Panc1 (cell line): ENCODE results near the gene DOK5. TPM values are rescaled to one million over a fixed set of nuclear protein-coding genes. Genes with fewer than 3 reads are reported as not detected.

Experiments used
- ATAC-seq: fragments of 200-7000 bp; cut with Tn5 transposase; 2 replicates; pipeline ENCODE4 v1.9.1; 2020; ENCODE audit warnings: mild to moderate bottlenecking, moderate library complexity
- BruUV-seq: library from RNA; stranded (reverse); fragments of 400-500 nt; replicated peaks from 2 replicates; lab custom pipeline; 2021; lab: Mats Ljungman, UMichigan
- CTCF ChIA-PET: fragments of 300-600 bp; sonication (Branson Sonifier 250); formaldehyde crosslinking; loops from one replicate; lab custom pipeline; 2022; ENCODE audit warnings: antibody characterized with exemption; lab: Charles Lee
- POLR2A ChIA-PET: fragments of 300-600 bp; sonication (Branson Sonifier 250); formaldehyde crosslinking; loops from one replicate; lab custom pipeline; 2022; ENCODE audit warnings: antibody characterized with exemption; lab: Charles Lee
- DNase-seq: peaks from one replicate; pipeline ENCODE4 v3.0.0-alpha.2; 2010; ENCODE audit warnings: low read depth, low spot score
- H3K27ac ChIP-seq: 2 replicates; pipeline ENCODE4 v1.5.1; 2011; ENCODE audit warnings: mild to moderate bottlenecking, low read length, inconsistent platforms
- H3K27me3 ChIP-seq: fragments of 200-500 bp; sonication (Bioruptor generic); 2 replicates; pipeline ENCODE4 v1.6.0; 2014; ENCODE audit warnings: low read length, inconsistent platforms; ENCODE audit not compliant: control insufficient read depth, insufficient read depth
- H3K36me3 ChIP-seq: fragments of 200-500 bp; sonication (Bioruptor generic); 2 replicates; pipeline ENCODE4 v1.5.1; 2014; ENCODE audit warnings: inconsistent platforms, mild to moderate bottlenecking, low read length, moderate library complexity; ENCODE audit not compliant: control insufficient read depth, insufficient read depth
- H3K4me1 ChIP-seq: 2 replicates; pipeline ENCODE4 v1.5.1; 2011; ENCODE audit warnings: inconsistent platforms, mild to moderate bottlenecking, low read length, moderate library complexity; ENCODE audit not compliant: control insufficient read depth, insufficient read depth
- H3K4me3 ChIP-seq, 2 experiments: 2 replicates each; pipeline ENCODE4 v1.5.1; 2011 to 2012; ENCODE audit warnings: low read depth in 2 of 2, low read length in 2 of 2, mild to moderate bottlenecking in 2 of 2, inconsistent platforms in 1 of 2, moderate library complexity in 1 of 2
- H3K9me3 ChIP-seq: fragments of 200-500 bp; sonication (Bioruptor generic); 2 replicates; pipeline ENCODE4 v1.5.1; 2014; ENCODE audit warnings: low read depth, mild to moderate bottlenecking, inconsistent platforms, low read length, moderate library complexity; ENCODE audit not compliant: control insufficient read depth, insufficient read depth
- POLR2AphosphoS5 ChIP-seq: IDR thresholded peaks from 2 replicates; pipeline ENCODE4 v1.6.1; 2012; ENCODE audit warnings: mild to moderate bottlenecking, low read depth, low read length, moderate library complexity
- SIN3A ChIP-seq: IDR thresholded peaks from 2 replicates; pipeline ENCODE4 v1.6.1; 2012; ENCODE audit warnings: low read depth, mild to moderate bottlenecking, low read length, moderate library complexity, borderline replicate concordance; ENCODE audit not compliant: insufficient read depth
- TCF7L2 ChIP-seq: IDR thresholded peaks from 2 replicates; pipeline ENCODE4 v1.6.1; 2011; ENCODE audit warnings: mild to moderate bottlenecking, low read depth, low read length, inconsistent platforms
- in situ Hi-C: cut with HindIII; loops from 2 replicates; pipeline ENCODE4 v1.10.0; 2016; ENCODE audit warnings: low sequenced_read_pairs, low pct_unique_long_range_greater_than_20kb
- intact Hi-C: fragments of 100-400 bp; cut with micrococcal nuclease; formaldehyde crosslinking; loops from one replicate; pipeline ENCODE4 v1.10.0; 2022; ENCODE audit not compliant: unreplicated experiment
- total RNA-seq: library from RNA; stranded (reverse); gene quantifications from one replicate; pipeline ENCODE4 v1.2.1, GENCODE V29; 2021; ENCODE audit not compliant: unreplicated experiment
- TF ChIP-seq, protein P1 (sequence below), 2 experiments: IDR thresholded peaks; 2 replicates each; pipeline ENCODE4 v1.6.1; 2011 to 2012; ENCODE audit warnings: low read depth in 2 of 2, control low read depth in 1 of 2, low read length in 1 of 2, mild to moderate bottlenecking in 1 of 2, moderate library complexity in 1 of 2; ENCODE audit not compliant: insufficient read depth in 1 of 2
- TF ChIP-seq, protein P2 (sequence below): fragments of 450-650 bp; IDR thresholded peaks from 2 replicates; pipeline ENCODE4 v1.5.1; 2017; ENCODE audit warnings: mild to moderate bottlenecking

The DOK5 gene
- total RNA-seq, 1 experiment from 2014 or later: 0.18 TPM

DNA sequence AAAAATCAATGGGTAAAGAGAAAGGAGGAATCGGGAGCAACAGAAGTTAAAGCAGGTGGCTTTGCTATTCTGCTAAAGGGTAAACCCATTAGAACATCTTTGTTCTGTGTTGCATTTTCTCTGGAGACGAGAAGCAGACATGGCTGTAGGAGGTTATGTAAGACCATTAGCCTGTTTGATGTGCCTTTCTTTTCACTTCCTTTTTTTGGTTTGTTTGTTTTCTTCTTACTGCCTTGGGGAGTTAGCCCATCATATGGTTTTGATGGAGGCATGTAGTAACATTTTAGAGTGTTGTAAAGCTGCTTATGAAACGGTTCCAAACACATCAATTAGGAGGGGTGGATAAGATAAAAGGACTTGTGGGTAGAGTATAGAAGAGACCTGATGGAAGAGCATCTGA is 131.0 kb downstream of the DOK5 start:
- no peak overlapping the region for H3K4me3 ChIP-seq
- H3K36me3 ChIP-seq: no peaks in the 10 kb centered on the region
- POLR2A ChIA-PET: no interaction called here
- ATAC-seq (no peak), DNase-seq (no peak)
- H3K27me3 ChIP-seq: no peaks in the 10 kb centered on the region; the same call in 1 of the 2 replicates
- TF ChIP-seq, protein P1, sequence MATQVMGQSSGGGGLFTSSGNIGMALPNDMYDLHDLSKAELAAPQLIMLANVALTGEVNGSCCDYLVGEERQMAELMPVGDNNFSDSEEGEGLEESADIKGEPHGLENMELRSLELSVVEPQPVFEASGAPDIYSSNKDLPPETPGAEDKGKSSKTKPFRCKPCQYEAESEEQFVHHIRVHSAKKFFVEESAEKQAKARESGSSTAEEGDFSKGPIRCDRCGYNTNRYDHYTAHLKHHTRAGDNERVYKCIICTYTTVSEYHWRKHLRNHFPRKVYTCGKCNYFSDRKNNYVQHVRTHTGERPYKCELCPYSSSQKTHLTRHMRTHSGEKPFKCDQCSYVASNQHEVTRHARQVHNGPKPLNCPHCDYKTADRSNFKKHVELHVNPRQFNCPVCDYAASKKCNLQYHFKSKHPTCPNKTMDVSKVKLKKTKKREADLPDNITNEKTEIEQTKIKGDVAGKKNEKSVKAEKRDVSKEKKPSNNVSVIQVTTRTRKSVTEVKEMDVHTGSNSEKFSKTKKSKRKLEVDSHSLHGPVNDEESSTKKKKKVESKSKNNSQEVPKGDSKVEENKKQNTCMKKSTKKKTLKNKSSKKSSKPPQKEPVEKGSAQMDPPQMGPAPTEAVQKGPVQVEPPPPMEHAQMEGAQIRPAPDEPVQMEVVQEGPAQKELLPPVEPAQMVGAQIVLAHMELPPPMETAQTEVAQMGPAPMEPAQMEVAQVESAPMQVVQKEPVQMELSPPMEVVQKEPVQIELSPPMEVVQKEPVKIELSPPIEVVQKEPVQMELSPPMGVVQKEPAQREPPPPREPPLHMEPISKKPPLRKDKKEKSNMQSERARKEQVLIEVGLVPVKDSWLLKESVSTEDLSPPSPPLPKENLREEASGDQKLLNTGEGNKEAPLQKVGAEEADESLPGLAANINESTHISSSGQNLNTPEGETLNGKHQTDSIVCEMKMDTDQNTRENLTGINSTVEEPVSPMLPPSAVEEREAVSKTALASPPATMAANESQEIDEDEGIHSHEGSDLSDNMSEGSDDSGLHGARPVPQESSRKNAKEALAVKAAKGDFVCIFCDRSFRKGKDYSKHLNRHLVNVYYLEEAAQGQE (IDR thresholded peaks at IDR 0.05; ENCODE audit: insufficient read depth in 1 of 2, low read depth in 2 of 2, low read length in 1 of 2): no peak
- TF ChIP-seq, protein P2, sequence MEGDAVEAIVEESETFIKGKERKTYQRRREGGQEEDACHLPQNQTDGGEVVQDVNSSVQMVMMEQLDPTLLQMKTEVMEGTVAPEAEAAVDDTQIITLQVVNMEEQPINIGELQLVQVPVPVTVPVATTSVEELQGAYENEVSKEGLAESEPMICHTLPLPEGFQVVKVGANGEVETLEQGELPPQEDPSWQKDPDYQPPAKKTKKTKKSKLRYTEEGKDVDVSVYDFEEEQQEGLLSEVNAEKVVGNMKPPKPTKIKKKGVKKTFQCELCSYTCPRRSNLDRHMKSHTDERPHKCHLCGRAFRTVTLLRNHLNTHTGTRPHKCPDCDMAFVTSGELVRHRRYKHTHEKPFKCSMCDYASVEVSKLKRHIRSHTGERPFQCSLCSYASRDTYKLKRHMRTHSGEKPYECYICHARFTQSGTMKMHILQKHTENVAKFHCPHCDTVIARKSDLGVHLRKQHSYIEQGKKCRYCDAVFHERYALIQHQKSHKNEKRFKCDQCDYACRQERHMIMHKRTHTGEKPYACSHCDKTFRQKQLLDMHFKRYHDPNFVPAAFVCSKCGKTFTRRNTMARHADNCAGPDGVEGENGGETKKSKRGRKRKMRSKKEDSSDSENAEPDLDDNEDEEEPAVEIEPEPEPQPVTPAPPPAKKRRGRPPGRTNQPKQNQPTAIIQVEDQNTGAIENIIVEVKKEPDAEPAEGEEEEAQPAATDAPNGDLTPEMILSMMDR: no peak
- TF ChIP-seq TCF7L2 (no peak), POLR2AphosphoS5 (no peak), SIN3A (no peak)
- CTCF ChIA-PET: no interaction called here
- H3K27ac ChIP-seq: no peak overlapping the region
- in situ Hi-C loops: no loop called here
- H3K9me3 ChIP-seq: no peaks in the 10 kb centered on the region
- H3K4me1 ChIP-seq: no peaks in the 10 kb centered on the region
- no TSS peak for BruUV-seq
- intact Hi-C loops: no loop called here

DNA sequence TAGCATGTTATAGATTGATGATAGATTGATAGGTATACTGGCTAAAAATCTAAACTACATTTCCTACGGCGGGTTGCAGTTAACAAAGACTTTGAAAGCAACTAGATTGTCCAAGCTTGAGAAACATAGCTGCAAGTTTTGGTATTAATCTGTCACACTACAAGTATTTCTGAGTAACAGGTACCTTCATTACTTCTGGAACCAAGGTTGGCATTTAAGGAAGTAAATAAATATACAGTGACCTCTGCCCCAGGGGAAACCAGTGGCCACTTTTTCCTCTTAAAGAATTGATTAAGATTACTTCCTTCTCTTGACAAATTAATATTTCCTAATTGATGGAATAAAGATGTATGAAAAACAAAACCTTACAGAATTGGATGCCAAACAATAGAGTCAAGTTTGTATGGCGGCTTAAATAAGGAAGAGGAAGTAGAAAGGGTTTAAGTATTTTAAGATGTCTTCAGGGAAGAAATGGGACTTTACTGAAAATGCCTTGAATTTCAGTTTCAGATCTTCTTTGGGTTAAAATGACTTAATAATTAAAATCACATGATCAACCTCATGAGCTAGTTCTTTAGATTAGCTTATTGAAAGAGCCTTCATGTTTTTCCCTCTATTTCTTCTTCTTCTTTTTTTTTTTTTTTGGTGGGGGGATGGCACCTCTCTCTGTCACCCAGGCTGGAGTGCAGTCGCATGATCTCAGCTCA is 132.8 kb downstream of the DOK5 start:
- no peaks in the 10 kb centered on the region; the same call in 1 of the 2 replicates for H3K27me3 ChIP-seq
- no peak overlapping the region for H3K27ac ChIP-seq
- no peak for DNase-seq
- H3K36me3 ChIP-seq: no peaks in the 10 kb centered on the region
- ChIA-PET POLR2A (interaction anchor here (0.7 kb wide), 1 partner anchor 20 kb away, joined by 4 read pairs; no protein-coding TSS in a partner anchor), CTCF (interaction anchor here (0.6 to 0.7 kb wide), 2 partner anchors 9 to 355 kb away, joined by 5 to 7 read pairs; no protein-coding TSS in a partner anchor)
- no peak for ATAC-seq
- H3K9me3 ChIP-seq: no peaks in the 10 kb centered on the region
- no peaks in the 10 kb centered on the region for H3K4me1 ChIP-seq
- intact Hi-C loops: no loop called here
- BruUV-seq: no TSS peak
- no peak overlapping the region for H3K4me3 ChIP-seq
- TF ChIP-seq, protein P2: no peak
- TF ChIP-seq SIN3A: no peak
- TF ChIP-seq, protein P1 (IDR thresholded peaks at IDR 0.05; ENCODE audit: insufficient read depth in 1 of 2, low read depth in 2 of 2, low read length in 1 of 2): no peak
- TF ChIP-seq TCF7L2: no peak
- TF ChIP-seq POLR2AphosphoS5: no peak
- in situ Hi-C loops: no loop called here
